NCI-H774 (cell line): Measurements from ENCODE around the gene RNF145.
"Not testable (repeated sequence)": the region's sequence is repeated elsewhere in the genome, so short reads cannot be mapped to it uniquely, and the experiment has no call there.

Experiments used
- DNase-seq: peaks from one replicate; lab custom pipeline; 2025; lab: John Stamatoyannopoulos, UW

RNF145 gene, protein sequence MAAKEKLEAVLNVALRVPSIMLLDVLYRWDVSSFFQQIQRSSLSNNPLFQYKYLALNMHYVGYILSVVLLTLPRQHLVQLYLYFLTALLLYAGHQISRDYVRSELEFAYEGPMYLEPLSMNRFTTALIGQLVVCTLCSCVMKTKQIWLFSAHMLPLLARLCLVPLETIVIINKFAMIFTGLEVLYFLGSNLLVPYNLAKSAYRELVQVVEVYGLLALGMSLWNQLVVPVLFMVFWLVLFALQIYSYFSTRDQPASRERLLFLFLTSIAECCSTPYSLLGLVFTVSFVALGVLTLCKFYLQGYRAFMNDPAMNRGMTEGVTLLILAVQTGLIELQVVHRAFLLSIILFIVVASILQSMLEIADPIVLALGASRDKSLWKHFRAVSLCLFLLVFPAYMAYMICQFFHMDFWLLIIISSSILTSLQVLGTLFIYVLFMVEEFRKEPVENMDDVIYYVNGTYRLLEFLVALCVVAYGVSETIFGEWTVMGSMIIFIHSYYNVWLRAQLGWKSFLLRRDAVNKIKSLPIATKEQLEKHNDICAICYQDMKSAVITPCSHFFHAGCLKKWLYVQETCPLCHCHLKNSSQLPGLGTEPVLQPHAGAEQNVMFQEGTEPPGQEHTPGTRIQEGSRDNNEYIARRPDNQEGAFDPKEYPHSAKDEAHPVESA

DNA sequence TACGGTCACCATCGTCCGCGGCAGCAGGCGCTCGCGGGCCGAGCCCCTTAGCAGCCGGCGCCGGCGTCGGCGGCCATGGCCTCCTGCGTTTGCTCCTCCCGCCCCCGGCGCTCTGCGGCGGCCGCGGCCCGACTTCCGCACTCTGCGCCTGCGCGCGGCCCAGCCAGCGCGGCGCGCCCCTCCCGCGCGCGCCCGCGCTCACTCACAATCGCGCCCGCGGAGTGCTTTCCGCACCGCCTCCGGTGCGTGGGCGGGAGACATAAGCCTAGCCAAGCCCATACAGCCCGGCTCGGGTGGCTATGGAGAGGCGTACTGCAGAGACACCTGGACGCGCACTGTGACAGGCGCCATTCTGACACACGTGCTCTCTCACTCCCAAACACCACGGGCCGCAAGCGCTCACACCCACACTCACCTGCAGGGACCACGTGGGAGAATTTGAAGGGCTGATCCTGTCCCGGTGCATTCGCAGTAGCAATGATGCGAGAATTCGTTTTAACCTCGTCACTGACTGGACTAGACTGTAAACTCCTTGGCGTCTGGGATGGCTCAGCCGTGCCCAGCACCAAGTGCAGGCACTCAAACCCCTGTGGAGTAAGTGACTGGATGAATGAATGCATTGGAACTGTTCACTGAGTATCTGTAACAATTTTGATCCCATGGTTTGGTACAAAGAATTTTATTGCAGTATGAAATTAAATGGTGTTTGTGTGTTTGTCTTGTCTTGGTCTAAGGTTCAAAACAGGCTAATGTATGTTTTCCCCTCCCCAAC, at the start of gene RNF145:
TSS of gene RNF145 (minus strand) at position 116 of the 772 bp plus-strand sequence. CDS start 5,936 bp downstream, outside the sequence.
- peak; percentile 73 for DNase-seq

DNA sequence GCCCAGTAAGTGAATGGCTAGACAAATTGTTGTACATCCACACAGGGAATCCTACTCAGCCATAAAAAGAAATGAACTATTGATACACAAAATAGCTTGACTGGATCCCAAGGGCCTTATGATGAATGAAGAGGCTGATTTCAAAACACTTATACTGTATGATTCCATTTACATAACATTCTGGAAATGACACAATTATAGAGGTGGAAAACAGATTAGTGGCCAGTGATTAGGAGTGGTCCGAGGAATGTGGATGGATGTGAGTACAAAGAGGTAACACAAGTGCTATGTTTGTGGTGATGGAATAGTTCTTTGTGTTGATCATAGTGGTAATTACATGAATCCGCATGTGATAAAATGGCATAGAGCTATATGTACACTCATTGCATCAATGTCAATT, 49.0 kb upstream of the RNF145 start:
- no peak for DNase-seq

DNA sequence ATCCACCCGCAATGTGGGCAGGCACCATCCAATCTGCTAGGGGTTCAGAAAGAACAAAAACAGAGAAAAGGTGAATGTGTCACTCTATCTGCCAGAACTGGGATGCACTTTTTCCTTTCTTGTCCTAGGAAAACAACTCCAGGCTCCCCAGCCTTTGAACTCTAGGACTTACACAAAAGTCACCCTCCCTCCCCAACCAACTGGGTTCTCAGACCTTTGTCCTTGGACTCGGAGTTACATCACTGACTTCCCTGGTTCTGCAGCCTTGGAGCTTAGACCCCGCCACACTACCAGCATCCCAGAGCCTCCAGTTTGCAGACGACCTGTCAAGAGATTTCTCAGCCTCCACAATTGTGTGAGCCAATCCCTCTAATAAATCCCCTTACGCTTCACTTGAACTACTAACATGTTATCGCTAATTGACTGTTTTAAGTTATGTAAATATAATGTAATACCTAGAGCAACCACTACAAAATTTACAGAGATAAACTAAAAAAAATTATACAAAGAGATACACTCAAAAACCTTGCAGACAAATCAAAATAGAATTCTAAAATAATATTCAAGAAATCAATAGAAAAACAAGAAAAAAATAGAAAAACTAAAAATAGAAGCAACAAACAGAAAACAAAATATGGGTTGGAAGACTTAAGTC, 48.4 kb upstream of the RNF145 start:
- DNase-seq, result no peak

DNA sequence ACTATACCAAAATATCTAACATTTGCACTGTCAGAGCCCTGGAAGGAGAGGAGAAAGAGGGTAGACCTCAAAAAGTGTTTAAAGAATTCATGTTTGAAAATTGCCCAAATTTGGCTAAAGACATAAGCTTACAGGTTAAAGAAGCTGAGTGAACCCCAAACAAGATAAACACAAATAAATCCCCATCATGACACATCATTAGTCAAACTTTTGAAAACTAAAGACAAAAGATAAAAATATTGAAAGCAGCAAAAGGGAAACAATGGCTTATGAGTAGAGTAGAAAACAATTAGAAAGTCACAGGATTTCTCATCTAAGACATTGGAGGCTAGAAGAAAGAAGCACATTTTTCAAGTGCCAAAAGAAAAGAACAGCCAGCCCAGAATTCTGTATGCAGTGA, 47.7 kb upstream of the RNF145 start:
- no peak for DNase-seq

DNA sequence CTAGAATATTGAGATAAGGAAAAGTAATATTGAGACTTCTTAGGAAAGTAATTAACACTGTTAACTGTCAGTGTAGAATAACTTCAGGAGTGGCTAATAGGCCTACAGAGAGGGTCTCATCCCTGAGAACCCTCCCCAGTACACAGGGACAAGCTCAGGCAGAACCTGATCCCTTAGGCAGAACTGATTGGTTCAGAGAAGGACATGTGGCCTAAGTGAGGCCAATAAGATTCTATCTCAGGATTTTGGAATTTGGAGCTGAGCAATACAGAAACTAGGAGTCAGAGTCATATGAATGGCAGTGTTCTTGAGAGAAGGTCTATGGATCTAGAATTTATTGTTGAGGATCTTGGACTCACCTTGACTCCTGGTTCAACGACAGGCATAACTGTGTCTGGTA, 42.8 kb upstream of the RNF145 start:
- DNase-seq, result no peak

DNA sequence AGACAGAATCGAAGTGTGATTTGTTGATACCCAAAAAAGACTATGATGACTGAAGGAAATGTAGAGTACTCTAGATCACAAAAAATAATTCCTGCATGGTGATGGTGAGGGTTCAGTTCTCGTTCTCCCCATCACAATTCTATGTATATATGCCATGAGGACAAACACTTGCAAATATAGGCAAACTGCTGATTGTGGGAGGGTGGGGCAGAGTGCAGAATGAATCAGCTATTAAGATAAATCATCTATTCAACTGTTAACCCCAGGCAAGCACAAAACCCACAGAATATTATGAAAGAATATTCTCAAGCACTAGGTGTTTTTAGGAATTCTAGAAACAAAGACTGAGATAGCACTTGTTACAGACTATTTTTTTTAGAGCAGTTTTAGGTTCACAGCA, 39.8 kb upstream of the RNF145 start:
- DNase-seq, result no peak

DNA sequence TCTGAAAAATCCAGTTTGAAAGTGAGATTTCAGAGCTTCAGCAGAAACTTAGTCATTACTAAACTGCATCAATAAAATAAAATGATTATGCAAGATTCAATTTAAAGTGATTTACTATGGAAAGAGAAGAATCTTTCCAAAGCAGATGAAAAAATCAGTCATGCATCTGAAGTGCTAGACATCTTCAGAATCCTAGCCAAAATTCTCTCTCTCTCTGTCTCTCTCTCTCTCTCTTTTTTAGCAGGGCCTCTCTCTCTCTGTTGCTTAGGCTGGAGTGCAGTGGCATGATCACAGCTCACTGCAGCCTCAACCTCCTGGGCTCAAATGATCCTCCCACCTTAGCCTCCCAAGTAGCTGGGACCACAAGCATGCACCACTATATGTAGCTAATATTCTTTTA, 35.5 kb upstream of the RNF145 start:
- no peak for DNase-seq

DNA sequence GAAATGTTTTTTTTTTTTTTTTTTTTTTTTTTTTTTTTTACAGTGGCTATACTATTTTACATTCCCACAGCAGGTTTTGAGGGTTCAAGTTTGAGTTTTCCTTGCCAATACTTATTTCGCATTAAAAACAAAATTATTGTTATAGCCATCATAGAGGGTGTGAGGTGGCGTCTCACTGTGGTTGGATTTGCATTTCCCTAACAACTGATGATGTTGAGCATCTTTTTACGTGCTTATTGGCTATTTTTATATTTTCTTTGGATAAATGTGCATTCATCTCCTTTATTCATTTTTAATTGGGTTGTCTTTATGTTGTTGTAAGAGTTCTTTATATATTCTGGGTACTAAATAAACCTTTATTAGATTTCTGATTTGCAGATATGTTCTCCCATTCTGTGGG, 34.8 kb upstream of the RNF145 start:
- no peak for DNase-seq

DNA sequence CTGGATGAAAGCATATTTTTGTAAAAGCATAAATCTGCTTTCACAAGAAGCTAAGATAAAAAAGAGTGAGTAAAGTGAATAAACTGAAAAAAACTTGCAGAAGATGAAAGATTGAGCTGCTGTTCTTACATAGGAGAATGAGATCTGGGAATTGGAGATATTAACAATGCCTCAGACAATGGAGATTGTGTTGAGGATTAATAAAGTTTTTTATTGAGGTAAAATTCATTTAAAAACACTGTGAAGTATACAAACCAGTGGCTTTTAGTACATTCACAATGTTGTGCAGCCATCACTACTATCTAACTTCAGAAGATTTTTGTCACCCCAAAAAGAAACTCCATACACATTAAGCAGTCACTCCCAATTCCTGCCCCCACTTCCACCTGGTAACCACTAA, 34.0 kb upstream of the RNF145 start:
- no peak for DNase-seq

DNA sequence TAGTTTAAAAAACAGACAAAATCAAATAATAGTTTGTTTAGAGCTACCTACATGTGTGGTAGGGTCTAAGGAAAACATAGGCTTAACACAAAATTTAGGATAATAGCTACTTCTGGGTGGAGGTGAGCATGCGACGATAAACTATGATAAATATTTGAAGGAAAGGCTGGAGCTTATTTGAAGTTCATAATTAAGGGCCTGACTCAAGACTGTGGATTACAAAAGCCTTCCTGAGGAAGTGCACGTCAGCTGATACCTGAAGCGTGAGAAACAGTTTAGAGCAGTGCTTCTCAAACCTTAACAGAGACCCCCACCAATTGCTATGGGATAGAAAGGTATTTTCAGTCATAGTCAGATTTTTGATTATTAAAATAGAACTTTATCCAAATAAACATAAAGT, 33.3 kb upstream of the RNF145 start:
- no peak for DNase-seq

DNA sequence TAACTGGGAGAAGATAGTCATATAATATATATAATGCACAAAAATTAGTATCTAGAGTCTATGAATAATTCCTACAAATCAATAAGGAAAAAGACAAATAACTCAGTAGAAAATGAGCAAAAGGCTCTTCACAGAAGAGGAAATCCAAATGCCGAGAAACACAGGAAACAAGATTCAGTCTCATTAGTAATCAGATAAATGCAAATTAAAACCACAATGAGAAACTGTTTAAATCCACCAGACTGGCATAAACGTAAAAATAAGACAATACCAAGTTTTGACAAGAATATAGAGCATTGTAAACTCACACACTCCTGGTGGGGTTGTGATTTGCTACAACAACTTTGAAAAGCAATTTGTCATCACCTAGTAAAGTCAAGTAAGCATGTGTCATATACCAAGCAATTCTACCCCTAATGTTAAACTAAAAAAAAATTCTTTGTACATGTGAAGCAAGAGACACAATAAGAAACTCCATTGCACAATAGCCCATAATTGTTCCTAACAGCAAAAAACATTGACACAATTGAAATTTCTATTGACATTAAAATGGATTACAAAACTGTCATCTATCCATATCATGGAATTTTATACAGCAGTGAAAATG, 32.7 kb upstream of the RNF145 start:
- no peak for DNase-seq

DNA sequence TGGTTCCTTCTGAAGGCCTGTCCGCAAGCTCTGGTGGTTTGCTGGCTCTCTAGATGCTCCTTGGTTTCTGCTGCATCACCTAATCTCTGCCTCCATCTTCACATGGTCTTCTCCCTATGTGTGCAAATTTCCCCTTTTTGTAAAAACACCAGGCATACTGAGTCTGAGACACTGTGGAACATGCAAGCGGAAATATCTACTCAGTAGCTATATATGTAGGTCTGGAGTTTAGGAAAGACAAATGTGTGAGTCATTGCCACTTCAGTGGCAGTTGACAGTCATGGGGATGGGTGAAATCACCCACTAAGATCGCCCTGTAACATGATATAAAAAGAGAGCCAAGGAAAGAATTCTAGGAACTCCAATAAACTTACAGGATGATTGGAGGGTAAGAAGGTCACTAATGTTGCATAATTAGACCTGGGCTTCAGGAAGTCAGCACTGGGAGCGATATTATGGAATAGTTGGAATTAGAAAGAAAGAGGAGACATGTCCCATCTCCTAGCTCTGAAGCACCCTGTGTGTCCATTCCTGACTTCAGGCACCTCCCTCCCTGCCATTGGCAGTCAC, 31.0 kb upstream of the RNF145 start:
- no peak for DNase-seq

DNA sequence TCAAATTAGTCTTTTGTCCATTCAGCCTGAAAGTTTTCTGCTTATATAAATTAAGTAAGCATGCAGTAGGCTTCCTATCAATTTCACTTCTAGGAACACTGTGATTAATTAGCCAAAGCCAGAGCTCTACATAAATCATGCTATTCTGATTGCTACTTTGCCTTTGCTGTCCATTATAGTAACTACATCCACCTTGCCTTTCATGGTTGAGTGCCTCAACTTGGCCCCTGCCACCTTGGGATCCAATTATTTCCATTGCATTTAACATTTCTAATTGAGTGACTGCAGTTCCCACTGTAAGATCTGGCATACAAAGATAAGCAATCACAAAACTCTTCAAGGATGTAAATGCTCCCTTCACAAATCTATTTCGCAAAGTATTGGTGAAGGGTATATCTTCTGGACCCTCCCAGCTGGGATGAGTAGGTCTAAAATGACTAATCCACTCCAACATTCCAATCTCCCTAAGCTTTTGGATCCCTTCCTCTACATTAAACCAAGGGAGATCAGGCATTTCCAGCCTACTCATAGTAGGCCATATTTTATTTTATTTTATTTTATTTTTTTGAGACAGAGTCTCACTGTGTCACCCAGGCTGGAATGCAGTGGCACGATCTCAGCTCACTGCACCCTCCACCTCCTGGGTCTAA, 26.6 kb upstream of the RNF145 start:
- not testable (repeated sequence) for DNase-seq

DNA sequence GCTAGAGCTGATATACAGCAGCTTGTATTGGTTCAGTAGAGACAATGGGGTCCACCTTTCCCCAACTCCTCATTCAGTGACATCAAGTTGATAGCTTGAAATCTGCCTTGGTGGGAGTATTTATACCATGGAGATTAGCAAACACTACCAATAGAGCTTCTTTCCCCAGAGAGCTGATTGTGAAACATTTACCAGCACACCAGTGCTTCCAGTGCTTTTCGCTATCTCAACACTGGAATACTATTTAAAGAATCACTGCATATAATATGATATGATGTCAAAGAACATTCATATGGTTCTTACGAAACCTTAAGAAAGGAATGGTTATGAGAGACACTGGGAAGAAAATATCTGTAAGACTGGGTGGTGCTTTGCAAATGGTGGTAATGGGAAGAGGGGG, 21.8 kb upstream of the RNF145 start:
- no peak for DNase-seq

DNA sequence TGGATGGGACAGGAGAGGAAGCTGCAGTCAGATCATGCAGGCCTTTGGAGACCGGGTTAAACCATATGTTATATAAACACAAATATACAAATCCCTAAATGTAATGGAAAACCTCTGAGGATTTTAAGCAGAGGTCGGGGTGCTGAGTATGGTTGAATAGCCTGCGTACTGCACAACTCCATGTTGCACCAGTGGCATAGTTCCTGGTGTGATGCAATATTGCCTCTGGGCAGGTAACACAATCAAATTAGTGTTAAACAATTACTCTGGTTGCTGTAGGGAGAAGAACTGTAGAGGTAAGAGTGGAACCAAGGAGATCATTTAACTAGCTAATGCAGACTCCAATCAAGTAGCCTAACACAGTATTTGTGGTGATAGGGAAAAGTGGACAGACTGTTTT, 21.3 kb upstream of the RNF145 start:
- no peak for DNase-seq

DNA sequence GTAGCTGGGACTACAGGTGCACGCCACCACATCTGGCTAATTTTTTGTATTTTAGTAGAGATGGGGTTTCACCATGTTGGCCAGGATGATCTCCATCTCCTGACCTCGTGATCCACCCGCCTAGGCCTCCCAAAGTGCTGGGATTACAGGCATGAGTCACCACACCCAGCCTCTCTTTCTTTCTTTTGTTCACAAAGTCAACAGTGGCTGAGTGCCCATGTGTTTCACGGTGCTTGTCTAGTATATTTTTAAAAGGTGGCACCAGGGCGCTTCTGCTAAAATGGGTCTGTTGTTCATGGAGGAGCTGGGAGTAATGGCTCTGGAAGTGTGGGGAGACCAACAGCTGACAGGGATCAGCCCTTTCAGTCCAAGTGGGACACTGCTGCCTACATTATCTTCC, 18.7 kb upstream of the RNF145 start:
- peak; percentile 42 for DNase-seq

DNA sequence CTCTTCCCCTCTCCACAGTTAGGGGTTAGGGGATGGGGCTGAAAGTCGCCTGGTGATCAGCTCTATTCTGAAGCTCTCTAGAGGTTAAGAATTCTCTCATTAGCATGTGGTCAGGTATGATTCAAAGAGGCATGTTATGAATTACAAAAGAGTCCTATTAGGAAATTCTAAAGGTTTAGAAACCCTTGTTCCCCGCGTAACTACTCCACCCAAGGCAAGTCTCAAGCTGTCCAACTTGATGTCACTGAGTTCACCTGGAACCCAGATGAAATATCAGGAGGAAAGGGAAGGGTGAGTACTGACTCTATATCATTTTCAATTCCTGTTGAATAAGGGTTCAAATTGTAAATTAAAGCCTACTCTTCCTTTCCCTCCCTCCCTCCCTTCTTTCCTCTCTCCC, 18.1 kb upstream of the RNF145 start:
- no peak for DNase-seq

DNA sequence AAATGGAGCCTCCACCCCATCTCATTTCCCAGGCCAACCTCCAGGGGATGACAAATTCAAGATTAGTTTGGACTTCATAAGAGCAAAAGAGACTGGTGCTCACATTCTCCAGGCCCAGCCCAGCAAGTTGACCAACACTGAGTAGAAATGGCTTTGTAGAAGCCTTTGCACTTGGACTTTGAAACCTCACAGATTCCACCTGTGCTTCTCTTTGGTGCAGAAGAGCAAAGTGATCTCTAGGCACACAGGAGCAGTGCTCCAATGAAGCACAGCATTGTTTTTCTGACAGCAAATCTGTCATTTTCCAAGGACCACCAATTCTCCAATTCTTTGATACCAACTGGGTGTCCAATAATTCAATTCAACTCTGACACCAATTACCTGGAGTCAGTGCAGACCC, 17.1 kb upstream of the RNF145 start:
- no peak for DNase-seq

DNA sequence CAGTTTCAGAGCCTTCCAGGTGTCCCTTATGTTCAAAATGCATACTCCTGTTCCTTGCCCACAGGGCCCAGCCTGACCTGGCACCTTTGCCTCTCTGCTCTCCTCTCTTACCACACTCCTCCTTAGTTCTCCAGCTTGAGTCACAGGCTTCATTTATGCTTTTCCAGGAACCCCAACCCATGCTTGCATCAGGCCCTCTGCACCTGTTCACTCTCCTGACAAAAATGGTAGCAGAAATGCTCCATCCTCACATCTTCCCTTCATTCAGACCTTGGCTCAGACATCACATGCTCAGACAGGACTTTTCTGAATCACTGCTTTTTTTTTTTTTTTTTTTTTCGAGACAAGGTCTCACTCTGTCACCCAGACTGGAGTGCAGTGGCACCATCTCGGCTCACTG, 15.1 kb upstream of the RNF145 start:
- no peak for DNase-seq

DNA sequence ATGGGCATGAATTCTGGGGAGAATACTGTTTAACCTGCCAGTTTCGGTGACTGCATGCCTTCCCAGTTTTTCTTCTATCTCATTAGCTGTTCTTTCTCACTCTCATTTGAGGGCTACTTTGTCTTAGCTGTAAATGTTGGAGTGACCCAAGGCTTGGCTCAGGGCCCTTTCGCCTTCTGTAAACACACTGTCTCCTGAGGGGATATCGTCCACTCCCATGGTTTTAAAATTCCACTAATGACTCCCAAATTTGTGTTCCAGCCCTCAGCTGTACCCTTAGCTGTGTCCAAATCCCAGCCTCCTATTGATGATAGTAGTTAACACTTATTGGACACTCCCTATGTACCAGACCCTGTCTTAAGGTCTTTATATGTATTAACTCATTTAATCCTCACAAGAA, 14.1 kb upstream of the RNF145 start:
- DNase-seq, result no peak

DNA sequence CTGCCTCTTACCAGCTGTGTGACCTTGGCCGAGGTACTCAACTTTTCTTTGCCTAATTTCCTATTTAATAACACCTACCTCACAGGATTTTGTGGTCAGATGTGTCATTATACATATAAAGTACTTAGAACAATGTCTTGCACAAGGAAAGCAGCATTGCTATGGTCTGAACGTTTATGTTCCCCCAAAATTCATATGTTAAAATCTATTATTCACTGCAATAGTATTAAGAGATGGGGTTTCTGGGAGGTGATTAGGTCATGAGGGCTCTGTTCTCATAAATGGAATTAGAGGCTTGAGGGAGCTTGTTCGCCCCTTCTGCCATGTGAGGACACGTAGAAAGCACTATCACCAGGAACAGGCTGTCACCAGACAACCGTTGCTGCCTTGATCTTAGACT, 10.9 kb upstream of the RNF145 start:
- DNase-seq, result no peak
